Ishikawa (cell line): ENCODE results near the gene PLPP4.

Experiments
- CEBPB ChIP-seq: IDR thresholded peaks from 2 replicates; pipeline ENCODE4 v1.6.1; 2012
- CREB1 ChIP-seq: IDR thresholded peaks from 2 replicates; pipeline ENCODE4 v1.6.1; 2012; ENCODE audit warnings: low read depth
- EGR1 ChIP-seq: IDR thresholded peaks from 2 replicates; pipeline ENCODE4 v1.6.1; 2012
- MAX ChIP-seq: IDR thresholded peaks from 2 replicates; pipeline ENCODE4 v1.6.1; 2012
- TAF1 ChIP-seq: IDR thresholded peaks from 2 replicates; pipeline ENCODE4 v1.6.1; 2012; ENCODE audit warnings: low read depth, mild to moderate bottlenecking
- YY1 ChIP-seq: IDR thresholded peaks from 2 replicates; pipeline ENCODE4 v1.6.1; 2012; ENCODE audit warnings: low read depth
- TF ChIP-seq, protein P1 (sequence below): IDR thresholded peaks from 2 replicates; pipeline ENCODE4 v1.6.1; 2012

DNA sequence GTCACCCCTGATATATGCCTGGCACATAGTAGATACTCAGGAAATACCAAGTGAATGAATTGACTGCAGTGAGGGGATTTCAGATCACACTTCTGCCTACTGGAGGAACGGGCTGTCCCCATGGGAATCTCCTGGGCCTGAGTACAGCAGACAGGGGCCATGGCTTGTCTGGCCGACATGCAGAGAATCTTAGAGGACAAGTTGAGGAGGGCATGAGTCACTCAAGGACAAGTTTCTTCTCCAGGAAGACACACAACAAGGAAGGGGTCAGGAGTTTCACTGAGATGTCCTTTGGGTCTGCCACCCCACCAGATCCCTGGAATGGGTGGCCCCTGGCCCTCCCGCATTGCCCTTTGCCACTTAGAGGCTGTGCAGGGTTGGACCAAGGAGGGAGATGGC is 20.7 kb downstream of the PLPP4 start:
- TF ChIP-seq YY1 (no peak), EGR1 (no peak), CEBPB (no peak), MAX (no peak), CREB1 (no peak), TAF1 (no peak)
- TF ChIP-seq, protein P1, sequence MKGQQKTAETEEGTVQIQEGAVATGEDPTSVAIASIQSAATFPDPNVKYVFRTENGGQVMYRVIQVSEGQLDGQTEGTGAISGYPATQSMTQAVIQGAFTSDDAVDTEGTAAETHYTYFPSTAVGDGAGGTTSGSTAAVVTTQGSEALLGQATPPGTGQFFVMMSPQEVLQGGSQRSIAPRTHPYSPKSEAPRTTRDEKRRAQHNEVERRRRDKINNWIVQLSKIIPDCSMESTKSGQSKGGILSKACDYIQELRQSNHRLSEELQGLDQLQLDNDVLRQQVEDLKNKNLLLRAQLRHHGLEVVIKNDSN, result no peak
